ENCODE data around the gene IQCN.

Gene IQCN

GRCh38 chr19:18264137-18264854 lies 10.0 kb downstream of the IQCN start:
- no peak for DNase-seq

- no peak for DNase-seq
Measured at GRCh38 chr19:18263324-18264136, 10.7 kb downstream of the IQCN start.

- DNase-seq: no peak
Measured at GRCh38 chr19:18262917-18263316, 11.3 kb downstream of the IQCN start.

- DNase-seq: no peak
Measured at GRCh38 chr19:18262144-18262543, 12.1 kb downstream of the IQCN start.

GRCh38 chr19:18261474-18261873 lies 12.8 kb downstream of the IQCN start:
- DNase-seq: no peak

- no peak for DNase-seq
Measured at GRCh38 chr19:18259893-18260292, 14.4 kb downstream of the IQCN start.

- no peak for DNase-seq
Measured at GRCh38 chr19:18257503-18258470, 16.5 kb downstream of the IQCN start.

GRCh38 chr19:18254546-18255503 lies 19.4 kb downstream of the IQCN start:
- no peak for DNase-seq

DNA sequence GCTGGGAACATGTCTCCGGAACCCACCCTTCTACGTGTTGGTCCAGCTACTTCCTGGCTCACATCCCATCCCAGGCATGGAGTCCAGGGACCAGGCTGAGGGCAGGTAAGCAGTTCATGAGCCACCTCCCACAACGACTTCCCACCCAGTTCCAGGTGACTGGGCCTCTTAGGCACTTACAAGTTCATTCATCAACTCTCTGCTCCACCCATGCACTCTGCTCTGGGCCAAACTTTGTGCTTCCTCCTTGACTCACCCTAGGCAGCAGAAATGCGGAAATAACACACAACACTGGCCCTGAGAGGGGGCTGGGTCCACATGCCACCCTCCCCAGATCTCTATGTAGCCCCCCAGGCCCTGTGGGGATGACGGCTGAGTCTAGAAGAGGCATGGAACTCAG lies 20.5 kb downstream of the IQCN start:
- no peak for DNase-seq

DNA sequence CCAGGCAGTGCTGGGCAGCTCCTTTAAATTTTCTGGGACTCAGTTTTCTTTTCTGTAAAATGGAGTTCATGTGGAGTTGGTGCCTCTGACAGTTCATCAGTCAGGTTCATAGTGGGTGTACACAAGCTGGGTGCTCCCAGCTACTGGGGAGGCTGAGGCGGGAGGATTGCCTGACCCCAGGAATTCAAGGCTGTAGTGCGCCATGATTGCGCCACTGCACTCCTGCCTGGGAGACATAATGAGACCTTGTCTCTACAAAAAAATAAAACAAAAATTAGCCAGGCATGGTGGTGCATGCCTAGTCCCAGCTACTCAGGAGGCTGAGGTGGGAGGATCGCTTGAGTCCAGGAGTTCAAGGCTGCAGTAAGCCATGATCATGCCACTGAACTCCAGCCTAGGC lies 21.1 kb downstream of the IQCN start:
- DNase-seq: no peak

GRCh38 chr19:18252370-18252717 lies 21.9 kb downstream of the IQCN start:
- no peak for DNase-seq

DNA sequence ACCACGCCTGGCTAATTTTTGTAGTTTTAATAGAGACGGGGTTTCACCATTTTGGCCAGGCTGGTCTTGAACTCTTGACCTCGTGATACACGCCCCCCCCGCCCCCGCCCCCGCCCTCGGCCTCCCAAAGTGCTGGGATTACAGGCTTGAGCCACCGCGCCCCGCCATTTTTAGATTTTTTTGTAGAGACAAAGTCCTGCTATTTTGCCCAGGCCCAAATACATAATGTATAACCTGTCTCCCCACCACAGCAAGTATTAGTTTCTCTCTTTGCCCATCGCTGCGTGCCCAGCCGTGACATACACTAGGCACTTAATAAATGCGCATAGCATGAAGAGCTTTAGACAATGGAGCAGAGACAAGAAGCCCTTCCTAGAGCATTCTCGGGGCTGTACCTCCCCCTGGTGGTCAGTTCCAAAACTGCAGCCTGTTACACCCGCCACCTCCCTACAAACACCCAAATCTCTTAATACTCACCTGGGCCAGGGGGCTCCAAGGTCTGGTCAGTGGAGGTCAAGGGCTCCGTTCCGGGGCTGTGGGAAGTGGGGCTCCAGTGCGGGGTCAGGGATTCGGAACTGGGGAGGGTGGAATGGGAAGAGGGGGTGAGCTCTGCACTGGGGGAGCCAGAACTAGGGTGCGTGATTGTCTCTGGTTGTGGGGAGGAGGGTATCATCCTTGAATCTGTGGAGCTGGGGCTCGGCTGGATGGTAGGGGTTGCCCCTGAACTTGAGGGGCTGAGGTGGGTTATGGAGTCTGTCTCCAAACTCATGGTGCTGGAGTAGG lies 22.5 kb downstream of the IQCN start:
- peak; percentile 45 for DNase-seq

DNA sequence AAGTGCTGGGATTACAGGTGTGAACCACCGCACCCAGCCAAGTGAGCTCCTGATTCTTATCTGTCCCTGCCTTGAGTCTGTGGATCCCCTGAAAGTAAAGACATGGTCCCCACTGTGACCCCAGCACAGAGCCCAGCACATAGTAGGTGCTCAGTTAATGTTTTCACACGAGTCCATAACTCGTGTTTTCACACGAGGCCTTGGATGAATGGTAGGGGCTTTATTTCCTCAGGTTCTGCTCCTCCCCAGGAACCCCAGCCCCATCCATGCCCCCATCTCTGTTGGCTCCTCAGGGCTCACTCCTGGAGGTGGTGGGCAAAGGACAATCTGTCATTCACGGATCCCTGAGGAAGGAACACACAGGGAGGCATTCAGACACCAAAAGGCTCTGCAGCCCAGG lies 24.4 kb downstream of the IQCN start:
- DNase-seq: no peak

GRCh38 chr19:18245297-18245696 lies 29.0 kb downstream of the IQCN start:
- no peak for DNase-seq

- no peak for DNase-seq
Measured at GRCh38 chr19:18239303-18239702, 34.9 kb downstream of the IQCN start.

DNA sequence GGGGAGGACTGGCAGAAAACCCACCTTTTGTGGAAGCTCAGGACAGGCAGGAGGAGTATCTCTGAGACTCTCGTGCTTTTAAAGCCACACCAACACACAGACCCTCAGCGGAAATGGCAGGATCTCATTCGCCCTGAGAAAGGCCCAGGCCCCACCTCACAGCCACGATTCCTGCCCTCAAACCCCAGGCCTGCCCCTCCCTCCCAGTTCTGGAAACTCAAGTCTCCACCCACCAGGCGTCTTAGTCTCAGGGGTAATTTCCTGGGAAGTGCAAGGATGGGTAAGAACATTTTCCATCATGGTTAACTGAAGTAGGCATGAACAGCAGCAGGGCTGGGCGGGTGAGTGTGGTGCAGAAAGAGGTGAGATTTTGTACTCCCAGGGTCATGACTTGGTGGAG lies 40.1 kb downstream of the IQCN start:
- DNase-seq: no peak

DNA sequence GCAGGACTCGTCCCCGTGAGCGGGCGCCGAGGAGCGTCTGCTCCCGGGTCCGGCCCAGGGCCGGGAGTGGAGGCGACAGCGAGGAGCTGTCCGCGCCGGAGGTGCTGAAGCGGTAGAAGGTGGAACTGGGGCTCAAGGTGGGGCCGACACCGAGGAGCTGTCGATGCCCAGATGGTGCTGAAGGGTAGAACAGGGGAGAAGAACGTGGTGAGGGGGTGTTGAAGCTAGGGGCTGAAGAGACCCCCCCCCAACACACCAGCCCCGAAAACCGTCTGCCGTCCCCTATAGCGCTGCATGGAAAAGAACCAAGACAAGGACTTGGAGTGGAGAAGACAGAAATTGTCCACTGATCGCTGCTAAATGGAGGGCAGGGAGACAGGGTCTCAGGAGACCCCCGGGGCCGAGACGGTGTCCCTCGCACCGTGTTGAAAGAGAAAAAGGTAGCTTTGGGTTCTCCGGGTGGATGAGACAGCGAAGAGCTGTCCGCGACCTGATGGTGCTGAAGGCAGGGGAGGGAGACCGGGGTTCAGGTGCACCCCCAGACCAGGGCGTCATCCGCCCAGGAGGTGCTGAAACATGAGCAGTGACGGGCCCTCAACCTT lies 40.9 kb downstream of the IQCN start:
- no peak for DNase-seq

DNA sequence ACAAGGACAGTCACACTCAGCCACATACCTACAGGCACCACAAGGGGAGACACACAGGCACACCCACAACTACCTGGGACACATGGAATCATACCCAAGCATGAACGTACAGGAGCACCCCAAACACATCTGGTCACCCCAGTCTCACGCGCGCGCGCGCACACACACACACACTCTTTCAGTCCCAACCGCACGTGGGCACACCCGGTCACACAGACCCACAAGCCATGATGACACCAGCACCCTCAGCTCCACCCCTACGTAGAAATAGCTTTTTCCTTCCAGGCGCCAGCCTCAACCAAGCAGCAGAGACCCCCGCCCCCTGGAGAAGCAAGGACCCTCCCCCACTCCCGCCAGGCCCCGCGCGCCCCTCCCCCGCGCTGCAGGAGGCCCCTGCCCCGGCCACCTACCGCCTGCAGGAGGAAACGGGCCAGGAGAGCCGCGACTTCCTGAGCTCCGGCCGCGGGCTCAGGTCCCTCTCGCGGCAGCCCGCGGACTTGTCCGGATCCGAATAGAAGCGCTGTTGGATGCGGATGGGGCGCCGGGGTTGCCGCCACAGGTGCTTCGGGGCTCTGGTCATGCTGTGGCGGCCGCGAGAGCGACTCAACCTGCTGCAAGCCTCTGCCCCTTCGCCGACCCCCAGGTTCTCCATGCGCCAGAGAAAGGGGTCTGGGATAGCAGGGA lies 41.6 kb downstream of the IQCN start:
- no peak for DNase-seq

- DNase-seq: no peak
Measured at GRCh38 chr19:18231775-18232174, 42.5 kb downstream of the IQCN start.

Measured in NCI-H1417 treated with DMSO at 0.1 percent for 48 hours (cell line).